ENCODE measurements around the gene VAMP2. TPM values are rescaled to one million over a fixed set of nuclear protein-coding genes. Genes with fewer than 3 reads are reported as not detected.

The VAMP2 gene
- total and polyA plus RNA-seq, 9 donors, result 35.5 to 233 (median 118) TPM

GRCh38 chr17:8123695-8124349, 38.9 kb downstream of the VAMP2 start, which contains the start of gene HES7:
HES7 (minus strand) TSS chr17:8124106; CDS start chr17:8124084, 22 bp downstream.
- Histone ChIP-seq H3K27me3 (no peaks in the 10 kb centered on the region), H3K36me3 (no peaks in the 10 kb centered on the region), H3K4me3 (peak within 1 kb of the TSS; percentile 51), H3K9me3 (no peaks in the 10 kb centered on the region), H3K4me1 (ENCODE audit: insufficient read depth) (peaks cover 11% of the 10 kb centered on the region), H3K27ac (no peak within 1 kb of the TSS)
- TF ChIP-seq EP300 (IDR thresholded peaks at IDR 0.05), result no peak
- TF ChIP-seq POLR2A (IDR thresholded peaks at IDR 0.05), result no peak
- TF ChIP-seq CTCF (IDR thresholded peaks at IDR 0.05), result no peak
- DNase-seq, result peak; percentile 35 to 62 (median 56)
- intact Hi-C loops (cut with DNase I), result loop anchor here in 3 of 4 donors (2.0 to 10.0 kb wide), 5 partner anchors 39 to 101 kb away; partner anchors contain the start of genes TMEM107 (in 1 of the 3) and VAMP2 (in 1 of the 3)
- 1% methylated on average over 29 of the region's 29 CpGs for WGBS, 3 donors

GRCh38 chr17:8122924-8123694, 39.6 kb downstream of the VAMP2 start:
- Histone ChIP-seq H3K9me3 (no peaks in the 10 kb centered on the region), H3K4me3 (peak overlapping the region; percentile 51), H3K4me1 (ENCODE audit: insufficient read depth) (peaks cover 16% of the 10 kb centered on the region), H3K36me3 (no peaks in the 10 kb centered on the region), H3K27me3 (no peaks in the 10 kb centered on the region), H3K27ac (no peak overlapping the region)
- intact Hi-C loops (cut with DNase I), result loop anchor here in 3 of 4 donors (2.0 to 10.0 kb wide), 5 partner anchors 40 to 102 kb away; partner anchors contain the start of genes TMEM107 (in 1 of the 3) and VAMP2 (in 1 of the 3)
- TF ChIP-seq POLR2A (IDR thresholded peaks at IDR 0.05) (no peak), EP300 (IDR thresholded peaks at IDR 0.05) (no peak), CTCF (IDR thresholded peaks at IDR 0.05) (no peak)
- 0 to 1% (median 1%) methylated on average over 55 of the region's 55 CpGs for WGBS, 3 donors
- peak in 3 of 5 donors; percentile 47 to 56 (median 56) for DNase-seq

GRCh38 chr17:8122422-8122923, 40.3 kb downstream of the VAMP2 start:
- DNase-seq, result peak in 3 of 5 donors; percentile 56 to 59 (median 57)
- Histone ChIP-seq H3K9me3 (no peaks in the 10 kb centered on the region), H3K27me3 (no peaks in the 10 kb centered on the region), H3K27ac (peak overlapping the region in 1 of 2 donors; percentile 26), H3K4me1 (ENCODE audit: insufficient read depth) (peaks cover 20% of the 10 kb centered on the region), H3K36me3 (no peaks in the 10 kb centered on the region), H3K4me3 (peak overlapping the region; percentile 51)
- WGBS, 3 donors, result 0 to 1% (median 0%) methylated on average over 29 of the region's 29 CpGs
- intact Hi-C loops (cut with DNase I), result loop anchor here in 3 of 4 donors (2.0 to 10.0 kb wide), 5 partner anchors 40 to 102 kb away; partner anchors contain the start of genes TMEM107 (in 1 of the 3) and VAMP2 (in 1 of the 3)
- no peak for TF ChIP-seq EP300 (IDR thresholded peaks at IDR 0.05)
- no peak for TF ChIP-seq POLR2A (IDR thresholded peaks at IDR 0.05)
- no peak for TF ChIP-seq CTCF (IDR thresholded peaks at IDR 0.05)

All from ovary (tissue), 9 donors.